LHCN-M2 (cell line): ENCODE measurements around the gene ENTHD1. TPM values are rescaled to one million over a fixed set of nuclear protein-coding genes. Genes with fewer than 3 reads are reported as not detected.
A peak's percentile ranks its signal among the peaks of the same experiment; 100 is the strongest.

Experiments used
- DNase-seq: peaks from one replicate; pipeline ENCODE4 v3.0.0-alpha.2; 2012; ENCODE audit warnings: low read depth
- total RNA-seq: library from RNA; depleted of rRNA; stranded (reverse); fragments of >200 nt; gene quantifications from 2 replicates; pipeline ENCODE4 v1.2.3, GENCODE V29; 2014

The ENTHD1 gene
- total RNA-seq, 1 experiment from 2014 or later: not detected

DNA sequence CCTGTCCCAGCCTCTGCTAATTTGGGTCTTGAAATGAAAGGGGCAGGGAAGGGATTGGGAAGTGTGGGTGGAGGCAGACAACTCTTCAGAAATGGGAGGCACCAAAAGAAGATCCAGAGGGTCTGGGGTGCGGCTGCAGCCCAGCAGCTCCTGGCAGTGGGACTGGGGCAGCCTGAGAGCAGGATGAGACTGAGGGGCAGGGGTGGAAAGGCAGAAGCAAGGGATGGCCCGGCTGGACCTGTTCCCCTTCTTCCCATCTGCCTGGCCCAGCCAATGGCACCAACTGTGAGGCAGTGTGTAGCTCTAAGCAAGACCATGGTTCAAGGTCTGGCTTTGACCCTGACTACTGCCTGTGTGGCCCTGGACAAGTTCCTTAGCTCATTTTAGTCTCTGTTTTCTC, 160.4 kb downstream of the ENTHD1 start:
- no peak for DNase-seq

DNA sequence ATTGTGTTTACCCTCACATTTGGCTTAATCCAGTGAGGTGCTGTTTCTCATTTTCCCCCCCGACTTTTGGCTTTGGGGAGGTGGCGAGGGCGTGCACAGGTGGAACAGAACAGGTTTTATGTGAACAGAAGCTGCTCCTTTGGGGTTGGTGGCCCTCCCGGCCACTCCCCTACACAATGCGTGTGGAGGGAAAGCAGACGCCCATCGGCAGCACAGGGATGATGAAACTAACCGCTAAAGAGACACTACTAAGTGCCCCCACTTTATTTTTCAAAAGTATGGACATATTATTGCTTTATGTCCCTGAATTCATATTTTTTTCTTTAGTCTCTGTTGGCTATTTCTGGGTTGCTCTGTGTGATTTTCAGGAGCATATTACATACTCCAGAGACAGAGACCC, 160.9 kb downstream of the ENTHD1 start:
- DNase-seq: no peak

DNA sequence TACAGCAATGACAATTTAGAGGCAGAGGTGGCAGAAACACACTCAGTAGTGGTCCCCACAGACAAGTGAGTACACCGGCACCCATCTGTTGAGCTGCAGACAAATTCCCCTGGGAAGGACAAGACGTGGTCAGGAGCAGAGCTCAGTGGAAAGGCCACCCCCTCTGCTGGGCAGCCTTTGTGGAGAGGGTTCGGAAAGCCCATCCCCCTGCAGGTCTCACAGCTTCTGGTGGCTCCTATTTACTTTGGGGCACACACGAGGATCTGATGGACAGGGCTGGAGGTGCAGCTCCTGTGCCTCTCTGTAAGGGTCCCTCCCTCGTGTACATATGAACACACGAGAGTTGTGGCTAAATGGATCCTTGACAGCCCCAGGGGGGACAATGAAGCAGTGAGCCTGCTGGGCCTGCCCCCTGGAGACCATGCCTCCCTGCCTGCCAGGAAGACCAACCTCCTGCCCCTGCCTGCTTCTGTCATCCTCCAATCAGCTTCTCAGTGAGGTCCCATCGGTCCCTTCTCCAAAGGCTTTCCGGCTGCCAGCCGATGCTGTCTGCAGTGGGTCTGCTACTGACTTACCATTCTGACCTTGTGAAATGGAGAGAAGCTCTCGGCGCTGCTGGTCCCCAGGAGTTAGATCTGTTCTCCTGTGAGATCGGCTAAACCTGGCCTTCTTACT, 161.5 kb downstream of the ENTHD1 start:
- DNase-seq: no peak

DNA sequence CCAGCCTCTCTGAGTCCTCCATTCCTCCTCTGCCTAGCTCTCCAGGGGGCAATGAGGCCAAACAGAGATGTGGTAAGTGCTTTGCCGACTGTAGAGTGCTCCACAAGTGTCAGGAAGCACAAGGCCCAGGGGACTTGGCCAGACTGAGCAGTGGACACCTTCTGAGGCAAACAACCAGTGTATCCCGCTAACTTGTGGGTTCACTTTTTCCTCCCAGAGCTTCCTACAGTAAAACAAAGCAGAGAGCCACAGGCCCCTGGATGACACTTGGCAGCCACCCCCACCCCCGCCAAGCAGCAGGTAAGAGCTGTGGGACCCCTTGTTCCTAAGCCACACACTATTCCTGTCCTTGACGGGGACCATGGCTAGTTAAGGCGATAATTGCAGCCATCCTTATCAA, 162.1 kb downstream of the ENTHD1 start:
- no peak for DNase-seq

DNA sequence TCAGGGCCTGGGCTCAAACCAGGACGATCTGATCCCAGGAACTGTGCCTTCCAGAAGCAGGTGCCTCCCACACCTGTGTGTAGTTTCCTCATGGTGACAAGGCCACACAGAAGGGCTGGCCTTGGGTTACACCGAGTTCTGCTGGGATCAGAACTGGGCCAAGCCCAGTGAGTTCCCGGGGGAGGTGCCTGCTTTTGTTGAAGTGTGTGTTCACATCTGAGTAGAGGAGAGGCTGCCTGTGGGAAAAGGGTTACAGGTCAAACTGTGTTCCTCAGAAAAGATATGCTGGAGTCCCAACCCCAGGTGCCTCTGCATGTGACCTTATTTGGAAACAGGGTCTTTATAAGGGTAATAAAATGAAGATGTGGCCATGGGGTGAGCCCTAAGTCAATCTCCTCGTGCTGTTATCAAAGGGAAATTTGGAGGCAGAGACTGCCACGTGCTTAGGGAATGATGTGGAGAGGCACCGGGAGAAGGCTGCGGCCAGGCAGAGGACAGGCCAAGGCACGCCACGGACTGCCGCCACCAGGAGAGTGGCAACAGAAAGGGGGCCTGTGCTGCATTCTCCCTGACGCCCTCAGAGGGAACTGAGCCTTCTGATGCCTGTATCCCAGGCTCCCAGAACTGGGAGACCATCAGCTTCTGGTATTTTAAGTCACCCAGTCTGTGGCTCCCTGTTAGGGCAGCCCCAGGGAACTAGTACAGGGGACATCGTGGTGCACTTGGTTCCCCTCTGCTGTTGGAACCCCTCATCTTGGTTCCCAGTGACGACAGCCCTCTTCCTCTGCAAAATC, 164.2 kb downstream of the ENTHD1 start:
- no peak for DNase-seq

DNA sequence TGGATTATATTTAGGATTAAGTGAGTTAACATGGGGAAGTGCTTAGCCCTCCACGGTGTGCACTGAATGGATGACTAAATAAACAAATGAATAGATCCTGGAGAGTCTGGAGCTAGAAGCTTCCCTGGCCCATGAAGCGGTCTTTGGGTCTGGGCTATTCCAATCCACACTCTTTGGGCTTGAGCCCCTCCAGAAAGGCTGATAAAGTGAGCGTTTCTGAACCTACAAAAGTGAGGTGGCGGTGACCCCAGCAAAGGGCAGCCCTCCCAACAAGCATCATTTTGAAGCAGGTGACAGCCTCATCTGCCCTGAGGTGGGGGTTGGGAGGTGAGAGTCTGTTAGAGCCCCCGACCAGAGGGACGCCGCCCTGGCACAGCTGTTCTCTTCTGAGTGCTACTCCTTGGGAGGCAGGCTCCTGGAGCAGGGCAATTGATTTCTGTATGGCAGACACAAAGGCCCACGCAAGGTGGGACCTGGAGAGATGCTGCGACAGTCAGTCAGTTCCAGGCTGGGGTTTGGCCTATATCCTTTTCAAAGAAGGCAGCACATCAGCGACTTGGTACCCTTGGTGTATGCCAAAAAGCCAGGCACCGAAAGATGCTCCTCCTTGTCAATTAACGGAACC, 165.2 kb downstream of the ENTHD1 start:
- no peak for DNase-seq

DNA sequence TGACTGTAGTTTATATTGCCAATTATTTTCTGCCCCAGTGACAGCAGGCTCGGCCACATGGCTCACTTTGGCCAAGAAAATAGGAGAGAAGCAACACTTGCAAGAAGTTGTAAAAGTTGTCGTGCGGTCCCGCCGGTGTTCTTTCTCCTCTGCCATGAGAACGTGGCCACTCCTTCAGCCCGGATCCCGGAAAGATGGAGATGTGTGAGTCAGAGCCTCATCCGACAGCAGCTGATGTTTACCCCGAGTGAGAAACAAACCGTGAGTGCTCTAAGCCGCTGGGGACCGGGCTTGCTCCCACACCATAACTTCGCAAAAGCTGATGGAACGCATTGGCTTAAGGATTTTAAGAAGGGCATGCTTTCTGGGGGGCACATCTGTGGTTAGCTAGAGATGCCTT, 166.0 kb downstream of the ENTHD1 start:
- DNase-seq: peak; percentile 41

DNA sequence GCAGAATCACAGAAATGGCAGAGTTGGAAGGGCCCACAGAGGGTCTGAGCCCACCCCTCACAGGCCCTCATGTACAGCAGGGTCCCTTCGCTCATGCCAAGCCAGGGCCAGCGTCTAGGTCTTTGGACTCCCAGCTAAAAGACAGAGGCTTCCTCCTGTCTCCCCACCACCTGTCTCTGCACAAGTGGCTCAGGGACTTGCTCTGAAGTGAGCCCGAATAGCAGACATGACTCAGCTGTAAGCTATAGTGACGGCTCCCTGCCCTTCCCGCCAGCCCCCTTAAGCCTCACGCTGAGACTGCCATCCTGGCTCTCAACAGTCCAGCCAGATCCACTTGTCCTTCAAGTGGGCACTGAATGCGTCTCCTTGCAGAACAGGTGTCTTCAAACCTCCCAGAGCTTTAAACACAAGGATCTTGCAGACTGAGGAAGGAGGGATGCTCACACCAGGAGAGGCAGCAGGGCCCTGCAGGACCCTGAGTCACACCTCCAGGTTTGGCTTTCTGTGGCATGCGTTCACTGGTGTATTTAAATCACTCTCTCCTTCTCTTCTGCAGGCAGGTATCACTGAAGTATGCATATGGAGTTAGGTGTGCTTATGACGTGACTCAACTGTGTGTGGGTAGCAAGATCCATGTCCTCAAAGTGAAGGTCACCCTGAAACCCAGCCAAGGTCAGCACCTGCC, 168.1 kb downstream of the ENTHD1 start:
- DNase-seq: no peak

DNA sequence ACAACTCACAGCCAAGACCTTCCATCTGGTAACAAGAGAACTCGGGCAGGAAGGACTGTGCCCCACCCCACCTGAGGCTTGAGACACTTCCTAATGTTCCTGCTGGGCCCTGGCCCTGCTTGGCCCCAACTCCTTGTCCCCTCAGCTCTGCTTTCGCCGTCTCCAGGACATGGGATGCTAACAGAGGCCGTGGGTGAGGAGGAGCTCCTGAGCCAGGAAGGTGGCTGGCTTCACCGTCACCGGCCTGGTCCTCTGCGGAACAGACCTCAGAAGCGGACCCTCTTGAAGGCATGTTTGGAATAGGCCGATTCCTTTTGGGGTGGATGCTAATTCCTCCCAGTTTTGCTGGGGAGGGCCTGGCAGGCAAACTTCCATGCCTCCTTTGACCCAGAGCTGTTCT, 168.7 kb downstream of the ENTHD1 start:
- no peak for DNase-seq

DNA sequence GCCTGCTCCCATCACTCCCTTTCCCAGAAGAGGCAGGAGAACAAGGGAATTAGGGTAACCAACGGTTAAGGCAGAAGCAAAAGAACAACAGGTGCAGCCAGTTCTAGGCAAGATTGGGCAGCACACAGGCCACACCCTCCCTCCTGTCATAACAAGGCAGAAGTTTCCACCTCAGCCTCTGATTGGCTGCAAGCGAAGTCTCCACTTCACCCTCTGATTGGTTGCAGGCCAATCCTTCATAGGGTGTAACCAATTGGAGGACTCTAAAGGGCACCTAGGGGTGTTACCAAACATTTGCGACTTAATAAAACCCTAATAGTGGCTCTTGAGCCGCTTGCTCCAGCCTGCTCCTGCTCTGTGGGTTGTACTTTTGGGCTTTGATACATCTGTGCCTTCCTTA, 169.2 kb downstream of the ENTHD1 start:
- peak; percentile 10 for DNase-seq

DNA sequence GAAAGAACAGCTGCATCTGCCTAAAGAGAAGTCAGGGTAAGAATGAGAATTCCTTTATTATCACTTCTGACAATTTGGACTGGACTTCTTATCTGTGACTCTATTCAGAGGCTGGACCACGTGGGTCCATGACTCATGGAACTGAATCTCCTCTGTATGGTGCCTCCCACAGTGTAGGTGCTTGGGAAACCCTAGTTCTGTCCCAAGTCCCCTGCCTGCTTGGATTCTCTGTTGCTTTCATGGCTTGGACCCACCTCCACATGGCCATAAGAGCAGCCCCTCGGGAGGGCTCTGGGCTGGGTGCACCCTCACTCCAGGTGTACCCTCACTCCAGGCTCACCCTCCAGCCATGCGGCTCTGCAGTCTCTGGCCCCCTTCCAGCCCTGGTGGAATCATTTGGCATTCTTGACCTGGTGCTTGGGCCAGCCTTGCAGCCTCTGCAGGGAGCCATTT, 169.6 kb downstream of the ENTHD1 start:
- DNase-seq: no peak

DNA sequence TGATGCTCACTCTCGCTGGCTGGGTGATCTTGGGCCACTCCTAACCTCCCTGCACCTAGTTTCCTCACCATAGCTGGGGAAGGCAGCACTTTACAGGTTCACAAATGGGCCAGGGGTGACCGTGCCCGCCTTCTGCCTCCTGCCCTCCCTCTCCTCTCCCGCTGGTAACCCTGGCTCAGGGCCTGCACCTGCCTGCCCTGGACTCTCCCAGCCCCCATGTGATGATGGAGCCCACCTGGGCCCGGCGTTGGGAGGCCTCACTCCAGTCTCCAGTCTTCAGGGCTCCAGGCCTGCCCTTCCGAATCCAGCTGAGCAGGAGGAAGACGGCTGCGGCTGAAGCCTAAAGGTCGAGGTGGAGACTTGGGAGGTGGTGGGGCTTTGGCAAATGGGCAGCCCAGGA, 170.1 kb downstream of the ENTHD1 start:
- DNase-seq: no peak

DNA sequence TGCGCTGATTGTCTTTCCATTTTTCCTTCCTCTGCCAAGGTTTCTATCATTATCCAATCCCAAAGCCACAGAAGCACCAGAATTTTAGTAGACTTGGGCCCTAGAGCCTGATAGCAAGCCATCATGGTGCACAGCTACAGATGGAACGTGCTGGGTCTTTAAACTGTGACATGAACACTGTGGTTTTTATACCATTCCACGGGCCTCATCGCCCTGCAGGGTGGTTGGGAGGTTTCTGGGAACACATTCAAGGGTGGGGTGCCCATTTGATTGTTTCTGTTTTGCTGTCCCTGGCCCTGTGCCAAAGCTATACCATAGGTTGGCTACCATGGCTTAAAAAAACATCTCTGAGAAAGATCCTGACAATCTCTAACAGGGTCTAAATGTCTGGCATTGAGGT, 171.1 kb downstream of the ENTHD1 start:
- no peak for DNase-seq

DNA sequence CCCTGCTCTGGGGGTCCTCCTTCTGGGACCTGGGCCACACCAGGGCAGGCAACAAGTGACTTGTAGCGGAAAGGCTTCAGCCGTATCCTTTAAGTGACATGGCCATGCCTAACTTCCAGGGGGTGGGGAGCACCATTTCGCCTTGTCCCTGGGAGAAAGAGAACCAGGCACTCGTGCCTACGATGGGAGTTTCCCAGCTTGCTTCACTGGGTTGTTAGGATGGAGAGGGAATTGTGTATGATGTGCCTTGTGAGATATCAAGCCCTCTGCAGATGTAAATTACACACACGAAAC, 171.6 kb downstream of the ENTHD1 start:
- no peak for DNase-seq

DNA sequence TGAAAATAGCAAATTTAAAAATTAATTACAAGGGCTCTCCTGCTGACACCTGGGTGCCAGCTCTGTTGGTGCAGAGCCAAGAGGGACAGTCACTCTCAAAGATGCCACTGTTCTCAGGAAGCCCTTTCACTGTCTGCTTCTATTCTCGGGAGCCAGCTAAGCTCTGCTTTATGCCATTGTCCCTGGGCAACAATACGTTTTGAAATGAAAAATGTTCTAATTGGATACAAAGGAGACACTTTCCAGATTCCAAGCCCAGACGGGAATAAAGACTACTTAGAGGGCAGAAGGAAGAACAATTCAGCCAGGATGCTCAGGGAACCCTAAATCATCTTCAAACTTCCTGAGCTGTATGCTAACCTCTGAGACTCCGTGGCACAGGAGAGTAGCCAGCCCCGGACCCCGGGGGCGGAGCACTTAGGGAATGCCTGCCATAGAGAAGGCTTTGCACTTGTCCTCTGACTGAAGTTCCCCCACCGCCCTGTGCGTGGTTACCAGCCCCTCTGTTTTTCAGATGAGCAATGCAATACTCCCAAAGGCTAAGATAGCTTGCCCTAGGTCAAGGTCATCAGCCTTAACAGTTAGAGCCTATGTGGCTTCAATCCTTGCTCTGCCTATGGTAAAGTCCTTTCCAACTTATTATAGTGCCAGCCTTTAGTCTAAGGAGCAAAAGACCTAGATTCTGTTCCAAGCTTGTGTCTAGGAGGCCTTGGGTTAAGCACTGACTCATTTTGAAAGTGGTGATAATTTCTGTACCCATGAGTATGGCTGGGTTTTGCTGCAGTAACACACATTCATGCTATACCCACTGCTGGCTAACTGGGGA, 172.1 kb downstream of the ENTHD1 start:
- no peak for DNase-seq

DNA sequence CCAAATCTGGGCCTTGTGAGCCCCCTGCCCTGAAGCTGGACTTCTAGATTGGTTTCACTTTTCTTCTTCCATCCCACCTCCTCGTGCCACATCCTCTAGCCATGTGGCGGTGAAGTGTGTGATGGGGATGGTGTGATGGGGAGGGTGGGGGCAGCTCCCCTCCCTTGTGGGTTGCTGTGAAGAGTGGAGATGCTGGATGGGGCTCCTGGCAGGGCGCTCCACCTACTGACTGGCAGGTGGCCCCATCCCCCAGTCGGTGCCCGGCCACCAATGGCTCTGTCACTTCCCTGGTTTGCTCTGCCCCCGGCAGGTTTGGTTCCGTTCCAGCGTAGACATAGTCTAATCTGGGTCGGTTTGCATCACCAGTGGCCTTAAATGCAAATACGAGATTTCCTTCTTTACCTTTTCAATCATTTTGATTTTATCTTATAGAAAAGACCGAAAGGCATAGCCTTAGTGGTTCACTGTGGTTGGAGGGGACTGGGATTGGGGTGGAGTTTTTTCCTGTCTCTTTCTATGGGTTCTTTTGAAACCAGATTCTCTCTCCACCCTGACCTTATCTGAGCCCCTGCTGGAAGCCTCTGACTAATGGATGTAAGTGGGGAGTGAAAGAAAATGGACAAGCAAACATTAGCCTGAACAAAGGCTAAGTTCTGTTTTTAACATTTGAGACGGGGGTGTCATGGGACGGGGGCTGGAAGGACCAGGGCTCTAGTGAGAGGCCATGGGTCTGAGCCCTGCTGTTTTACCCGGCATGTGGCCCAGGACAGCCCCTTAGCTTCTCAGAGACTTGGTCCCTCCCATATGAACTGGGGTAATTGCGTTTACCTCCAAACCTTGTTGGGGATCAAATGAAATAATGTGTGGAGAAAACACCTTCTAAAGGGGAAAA, 173.8 kb downstream of the ENTHD1 start:
- no peak for DNase-seq

DNA sequence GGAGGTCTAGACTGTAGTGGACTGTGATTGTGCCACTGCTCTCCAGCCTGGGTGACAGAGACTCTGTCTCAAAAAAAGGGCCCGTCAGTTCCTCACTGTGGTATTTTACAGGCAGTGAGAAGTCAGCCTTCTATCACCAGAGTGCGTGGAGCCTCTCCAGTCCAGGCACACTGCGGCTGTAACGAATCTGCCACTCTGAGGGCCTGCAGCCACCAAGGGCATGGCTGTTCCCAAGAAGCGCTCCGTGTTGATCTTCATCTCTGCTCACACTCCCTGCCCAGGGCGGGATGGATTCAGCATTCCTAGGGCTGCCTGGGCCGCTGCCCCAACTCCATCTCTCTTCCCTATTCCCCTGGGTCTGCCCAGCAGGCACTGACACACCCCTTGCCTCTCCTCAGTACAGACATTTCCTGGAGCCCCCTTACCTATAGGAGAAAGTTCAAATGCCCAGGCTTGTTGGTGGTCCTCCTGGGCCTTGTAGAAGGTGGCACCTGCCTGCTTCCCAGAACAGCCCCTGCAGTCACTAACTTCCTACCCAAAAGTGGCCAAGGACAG, 174.6 kb downstream of the ENTHD1 start:
- DNase-seq: no peak

DNA sequence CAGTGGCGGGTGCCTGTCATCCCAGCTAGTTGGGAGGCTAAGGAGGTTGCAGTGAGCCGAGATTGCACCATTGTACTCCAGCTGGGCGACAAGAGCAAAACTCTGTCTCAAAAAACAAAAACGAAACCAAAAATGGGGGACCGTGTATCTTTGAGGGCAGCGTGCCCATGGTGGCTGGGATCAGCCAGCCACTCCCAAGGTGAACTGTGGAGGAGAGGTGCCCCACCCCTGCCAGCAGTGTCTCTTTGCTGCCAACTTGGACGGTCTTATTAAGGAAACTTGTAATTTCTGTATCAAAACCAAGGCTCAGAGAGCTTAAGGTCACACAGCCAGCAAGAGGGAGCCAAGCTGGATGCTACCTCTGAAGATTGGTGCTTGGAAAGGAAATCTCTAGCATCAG, 175.4 kb downstream of the ENTHD1 start:
- DNase-seq: no peak

DNA sequence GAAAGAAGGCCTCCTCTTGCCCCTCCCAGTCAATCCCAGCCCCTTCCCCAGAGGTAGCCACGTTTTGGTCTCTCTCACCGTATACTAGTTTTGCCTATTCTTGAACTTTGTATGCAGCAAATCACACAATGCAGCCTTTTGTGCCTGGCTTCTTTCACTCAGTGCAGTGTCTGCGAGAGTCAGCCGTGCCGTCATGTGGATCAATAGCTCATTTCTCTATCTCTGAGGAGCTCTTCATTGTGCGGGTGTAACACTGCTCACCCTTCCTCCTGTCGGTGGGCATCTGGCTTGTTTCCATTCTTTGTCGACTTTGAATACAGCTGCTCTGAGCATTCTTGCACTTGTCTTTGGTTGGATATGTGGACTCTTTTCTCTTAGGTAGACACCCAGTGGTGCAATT, 176.5 kb downstream of the ENTHD1 start:
- DNase-seq: no peak

DNA sequence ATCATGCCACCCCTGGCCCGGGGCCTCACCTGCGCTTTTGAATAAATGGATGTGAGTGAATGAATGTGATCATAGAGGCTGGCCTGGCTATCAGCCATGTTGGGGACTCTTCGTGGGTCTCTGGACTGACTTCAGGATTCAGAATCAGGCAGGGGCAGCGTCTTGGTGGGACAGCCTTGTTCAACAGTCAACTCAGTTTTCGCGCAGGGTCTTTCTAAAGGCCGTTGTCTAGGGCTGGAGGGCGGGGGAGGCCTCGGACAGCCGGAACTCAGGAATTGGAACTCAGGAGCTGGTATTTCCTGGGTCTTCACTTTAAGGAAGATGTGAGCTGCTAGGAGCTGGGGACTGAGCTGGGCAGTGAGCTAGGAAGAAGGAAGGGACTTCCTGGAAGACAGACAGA, 177.0 kb downstream of the ENTHD1 start:
- DNase-seq: no peak
